H1 (cell line): ENCODE measurements around the gene TMEM38A.

Experiments
- CTCF ChIP-seq, 3 experiments: IDR thresholded peaks; 1 replicate in 2 of 3; 2 replicates in 1 of 3; pipeline versions ENCODE4 v1.5.1 to v1.6.1; 2011; ENCODE audit warnings: low read length in 3 of 3, mild to moderate bottlenecking in 3 of 3, inconsistent platforms in 2 of 3, low read depth in 1 of 3, moderate library complexity in 1 of 3; ENCODE audit not compliant: insufficient read depth in 1 of 3; ENCODE audit errors: control extremely low read depth in 1 of 3
- EP300 ChIP-seq, 2 experiments: IDR thresholded peaks; 1 replicate in 1 of 2; 2 replicates in 1 of 2; pipeline ENCODE4 v1.6.1; 2011 to 2012; ENCODE audit warnings: low read depth in 2 of 2, low read length in 2 of 2, mild to moderate bottlenecking in 2 of 2, borderline replicate concordance in 1 of 2, inconsistent platforms in 1 of 2, moderate library complexity in 1 of 2
- SAP30 ChIP-seq: fragments of 300-600 bp; sonication (generic); IDR thresholded peaks from 2 replicates; pipeline ENCODE4 v1.7.1; 2012; ENCODE audit warnings: low read length, moderate library complexity, mild to moderate bottlenecking, inconsistent platforms; ENCODE audit not compliant: insufficient read depth, insufficient replicate concordance
- TAF1 ChIP-seq: IDR thresholded peaks from 2 replicates; pipeline ENCODE4 v1.6.1; 2011; ENCODE audit warnings: mild to moderate bottlenecking, low read depth, low read length
- TEAD4 ChIP-seq: IDR thresholded peaks from 2 replicates; pipeline ENCODE4 v1.6.1; 2012; ENCODE audit warnings: low read depth, low read length, inconsistent platforms, mixed read lengths

- TF ChIP-seq CTCF (IDR thresholded peaks at IDR 0.05; ENCODE audit: control extremely low read depth in 1 of 3, insufficient read depth in 1 of 3, low read depth in 1 of 3, low read length in 3 of 3): no peak
- TF ChIP-seq SAP30: no peak
- no peak for TF ChIP-seq TEAD4
- no peak for TF ChIP-seq EP300 (IDR thresholded peaks at IDR 0.05; ENCODE audit: borderline replicate concordance in 1 of 2, low read depth in 2 of 2, low read length in 2 of 2)
- no peak for TF ChIP-seq TAF1
Observed at GRCh38 chr19:16615808-16616207, 45.1 kb upstream of the TMEM38A start.
